ENCODE results near the gene OTOG. TPM values are rescaled to one million over a fixed set of nuclear protein-coding genes. Genes with fewer than 3 reads are reported as not detected.
A peak's percentile ranks its signal among the peaks of the same experiment; 100 is the strongest.

The OTOG gene
- total RNA-seq, 1 donor from 2014 or later, result not detected

GRCh38 chr11:17533341-17533740, 13.7 kb upstream of the OTOG start:
- no peaks in the 10 kb centered on the region for H3K36me3 Mint-ChIP-seq (ENCODE audit: low read depth)
- no peaks in the 10 kb centered on the region for H3K9me3 Mint-ChIP-seq (ENCODE audit: low read depth)
- H3K27ac Mint-ChIP-seq (ENCODE audit: unreplicated experiment), result no peak overlapping the region
- DNase-seq (ENCODE audit: low spot score), result peak; percentile 77
- H3K4me3 Mint-ChIP-seq (ENCODE audit: unreplicated experiment), result no peak overlapping the region
- H3K4me1 Mint-ChIP-seq (ENCODE audit: low read depth), result peaks cover 35% of the 10 kb centered on the region
- peaks cover 23% of the 10 kb centered on the region for H3K27me3 Mint-ChIP-seq (ENCODE audit: low read depth)
- no peak for TF ChIP-seq CTCF (IDR thresholded peaks at IDR 0.05)

- Mint-ChIP-seq H3K27ac (ENCODE audit: unreplicated experiment) (no peak overlapping the region), H3K4me1 (ENCODE audit: low read depth) (peaks cover 30% of the 10 kb centered on the region), H3K4me3 (ENCODE audit: unreplicated experiment) (no peak overlapping the region), H3K27me3 (ENCODE audit: low read depth) (peaks cover 27% of the 10 kb centered on the region), H3K36me3 (ENCODE audit: low read depth) (no peaks in the 10 kb centered on the region), H3K9me3 (ENCODE audit: low read depth) (no peaks in the 10 kb centered on the region)
- no peak for TF ChIP-seq CTCF (IDR thresholded peaks at IDR 0.05)
- peak; percentile 56 for DNase-seq (ENCODE audit: low spot score)
Measured at GRCh38 chr11:17533778-17534415, 13.2 kb upstream of the OTOG start.

GRCh38 chr11:17535488-17535887, 11.6 kb upstream of the OTOG start:
- H3K4me3 Mint-ChIP-seq (ENCODE audit: unreplicated experiment), result no peak overlapping the region
- H3K4me1 Mint-ChIP-seq (ENCODE audit: low read depth), result peaks cover 14% of the 10 kb centered on the region
- no peak overlapping the region for H3K27ac Mint-ChIP-seq (ENCODE audit: unreplicated experiment)
- no peaks in the 10 kb centered on the region for H3K36me3 Mint-ChIP-seq (ENCODE audit: low read depth)
- no peak for TF ChIP-seq CTCF (IDR thresholded peaks at IDR 0.05)
- H3K27me3 Mint-ChIP-seq (ENCODE audit: low read depth), result peaks cover 38% of the 10 kb centered on the region
- no peaks in the 10 kb centered on the region for H3K9me3 Mint-ChIP-seq (ENCODE audit: low read depth)
- DNase-seq (ENCODE audit: low spot score), result peak; percentile 4

- Mint-ChIP-seq H3K4me1 (ENCODE audit: low read depth) (peaks cover 4% of the 10 kb centered on the region), H3K27me3 (ENCODE audit: low read depth) (peaks cover 47% of the 10 kb centered on the region), H3K27ac (ENCODE audit: unreplicated experiment) (no peak overlapping the region), H3K36me3 (ENCODE audit: low read depth) (no peaks in the 10 kb centered on the region), H3K4me3 (ENCODE audit: unreplicated experiment) (no peak overlapping the region), H3K9me3 (ENCODE audit: low read depth) (no peaks in the 10 kb centered on the region)
- DNase-seq (ENCODE audit: low spot score), result peak; percentile 33
- TF ChIP-seq CTCF (IDR thresholded peaks at IDR 0.05), result no peak
Measured at GRCh38 chr11:17537261-17537660, 9.8 kb upstream of the OTOG start.

GRCh38 chr11:17538054-17538453, 9.0 kb upstream of the OTOG start:
- H3K27ac Mint-ChIP-seq (ENCODE audit: unreplicated experiment), result no peak overlapping the region
- no peak for TF ChIP-seq CTCF (IDR thresholded peaks at IDR 0.05)
- no peaks in the 10 kb centered on the region for H3K4me1 Mint-ChIP-seq (ENCODE audit: low read depth)
- H3K4me3 Mint-ChIP-seq (ENCODE audit: unreplicated experiment), result no peak overlapping the region
- H3K36me3 Mint-ChIP-seq (ENCODE audit: low read depth), result no peaks in the 10 kb centered on the region
- H3K9me3 Mint-ChIP-seq (ENCODE audit: low read depth), result no peaks in the 10 kb centered on the region
- H3K27me3 Mint-ChIP-seq (ENCODE audit: low read depth), result peaks cover 51% of the 10 kb centered on the region
- DNase-seq (ENCODE audit: low spot score), result peak; percentile 5

All from chondrocyte (in vitro differentiated cells).